Ishikawa (cell line): ENCODE measurements around the gene PFN2.
A peak's percentile ranks its signal among the peaks of the same experiment; 100 is the strongest.

Experiments used
- CEBPB ChIP-seq: IDR thresholded peaks from 2 replicates; pipeline ENCODE4 v1.6.1; 2012
- CREB1 ChIP-seq: IDR thresholded peaks from 2 replicates; pipeline ENCODE4 v1.6.1; 2012; ENCODE audit warnings: low read depth
- EGR1 ChIP-seq: IDR thresholded peaks from 2 replicates; pipeline ENCODE4 v1.6.1; 2012
- EP300 ChIP-seq: IDR thresholded peaks from 2 replicates; pipeline ENCODE4 v1.6.1; 2012; ENCODE audit warnings: borderline replicate concordance
- FOXM1 ChIP-seq: IDR thresholded peaks from 2 replicates; pipeline ENCODE4 v1.6.1; 2012; ENCODE audit warnings: low read depth, borderline replicate concordance
- MAX ChIP-seq: IDR thresholded peaks from 2 replicates; pipeline ENCODE4 v1.6.1; 2012
- NFIC ChIP-seq: IDR thresholded peaks from 2 replicates; pipeline ENCODE4 v1.6.1; 2012
- RAD21 ChIP-seq: IDR thresholded peaks from 2 replicates; pipeline ENCODE4 v1.6.1; 2012; ENCODE audit warnings: low read depth
- REST ChIP-seq: IDR thresholded peaks from 2 replicates; pipeline ENCODE4 v1.6.1; 2012; ENCODE audit warnings: low read depth, mild to moderate bottlenecking
- TAF1 ChIP-seq: IDR thresholded peaks from 2 replicates; pipeline ENCODE4 v1.6.1; 2012; ENCODE audit warnings: low read depth, mild to moderate bottlenecking
- TCF12 ChIP-seq: IDR thresholded peaks from 2 replicates; pipeline ENCODE4 v1.6.1; 2012; ENCODE audit warnings: low read depth
- TEAD4 ChIP-seq: IDR thresholded peaks from 2 replicates; pipeline ENCODE4 v1.6.1; 2012
- USF1 ChIP-seq: IDR thresholded peaks from 2 replicates; pipeline ENCODE4 v1.6.1; 2012
- YY1 ChIP-seq: IDR thresholded peaks from 2 replicates; pipeline ENCODE4 v1.6.1; 2012; ENCODE audit warnings: low read depth
- ZBTB7A ChIP-seq: IDR thresholded peaks from 2 replicates; pipeline ENCODE4 v1.6.1; 2012; ENCODE audit warnings: low read depth

Gene PFN2

GRCh38 chr3:149970716-149971402 is at the start of gene PFN2:
Gene PFN2, minus strand, starts transcription at chr3:149970895. Its CDS starts 39 bp downstream, at chr3:149970856.
- TF ChIP-seq EP300, result no peak
- TF ChIP-seq NFIC, result no peak
- no peak for TF ChIP-seq TEAD4
- TF ChIP-seq TAF1, result peak; percentile 57; the same call in 1 of the 2 replicates
- peak; percentile 89 for TF ChIP-seq MAX
- peak; percentile 88 for TF ChIP-seq ZBTB7A
- TF ChIP-seq USF1, result peak; percentile 31; the same call in 1 of the 2 replicates
- TF ChIP-seq YY1, result peak; percentile 90
- no peak for TF ChIP-seq FOXM1

- no peak for TF ChIP-seq CEBPB
- no peak for TF ChIP-seq NFIC
- TF ChIP-seq TAF1, result no peak
- TF ChIP-seq ZBTB7A, result no peak
- no peak for TF ChIP-seq TCF12
Measured at GRCh38 chr3:150015901-150016300, 45.2 kb upstream of the PFN2 start.

- no peak for TF ChIP-seq REST
- TF ChIP-seq FOXM1, result no peak
- no peak for TF ChIP-seq EP300
- TF ChIP-seq MAX, result no peak
Measured at GRCh38 chr3:150014782-150015181, 44.1 kb upstream of the PFN2 start.

GRCh38 chr3:150013801-150014200 is 43.1 kb upstream of the PFN2 start:
- no peak for TF ChIP-seq ZBTB7A
- TF ChIP-seq TCF12, result no peak
- no peak for TF ChIP-seq NFIC
- no peak for TF ChIP-seq RAD21
- no peak for TF ChIP-seq MAX
- no peak for TF ChIP-seq EGR1
- TF ChIP-seq TAF1, result no peak
- TF ChIP-seq CREB1, result no peak
- TF ChIP-seq YY1, result no peak
- no peak for TF ChIP-seq EP300
- no peak for TF ChIP-seq CEBPB
- no peak for TF ChIP-seq TEAD4

GRCh38 chr3:150006794-150007193 is 36.1 kb upstream of the PFN2 start:
- no peak for TF ChIP-seq ZBTB7A
- TF ChIP-seq REST, result no peak
- no peak for TF ChIP-seq TCF12
- no peak for TF ChIP-seq EP300
- TF ChIP-seq NFIC, result no peak

- TF ChIP-seq TEAD4 (no peak), RAD21 (no peak), TAF1 (no peak)
Measured at GRCh38 chr3:150005243-150006112, 34.8 kb upstream of the PFN2 start.
